ENCODE measurements around the gene HYAL2.
"Not testable (repeated sequence)": the region's sequence is repeated elsewhere in the genome, so short reads cannot be mapped to it uniquely, and the experiment has no call there.

HYAL2 gene

GRCh38 chr3:50294089-50294488 lies 28.5 kb downstream of the HYAL2 start:
- Histone ChIP-seq H3K27ac (ENCODE audit: low read length) (no peak overlapping the region), H3K27me3 (ENCODE audit: low read depth, low read length) (no peaks in the 10 kb centered on the region), H3K36me3 (ENCODE audit: control insufficient read depth in 1 of 2, insufficient read depth in 2 of 2, low read length in 2 of 2) (peaks cover 9 to 15% of the 10 kb centered on the region in 2 donors), H3K4me3 (ENCODE audit: low read depth in 1 of 2, low read length in 2 of 2) (no peak overlapping the region), H3K9me3 (ENCODE audit: control insufficient read depth in 1 of 2, low read length in 2 of 2) (no peaks in the 10 kb centered on the region), H3K4me1 (ENCODE audit: control insufficient read depth in 1 of 2, insufficient read depth in 2 of 2, low read length in 2 of 2) (peaks cover 11 to 37% of the 10 kb centered on the region in 2 donors)

GRCh38 chr3:50293079-50293801 lies 29.3 kb downstream of the HYAL2 start:
- Histone ChIP-seq H3K4me1 (ENCODE audit: control insufficient read depth in 1 of 2, insufficient read depth in 2 of 2, low read length in 2 of 2) (peaks cover 6 to 31% of the 10 kb centered on the region in 2 donors), H3K36me3 (ENCODE audit: control insufficient read depth in 1 of 2, insufficient read depth in 2 of 2, low read length in 2 of 2) (peaks cover 18 to 23% of the 10 kb centered on the region in 2 donors), H3K4me3 (ENCODE audit: low read depth in 1 of 2, low read length in 2 of 2) (peak overlapping the region; percentile 64 to 90), H3K9me3 (ENCODE audit: control insufficient read depth in 1 of 2, low read length in 2 of 2) (no peaks in the 10 kb centered on the region), H3K27ac (ENCODE audit: low read length) (peak overlapping the region; percentile 93), H3K27me3 (ENCODE audit: low read depth, low read length) (no peaks in the 10 kb centered on the region)

GRCh38 chr3:50292159-50293078 lies 30.1 kb downstream of the HYAL2 start, which contains the start of gene IFRD2:
TSS of gene IFRD2 (minus strand) at chr3:50292429. CDS start at chr3:50292274, 155 bp downstream.
- peaks cover 5 to 24% of the 10 kb centered on the region in 2 donors for H3K4me1 ChIP-seq (ENCODE audit: control insufficient read depth in 1 of 2, insufficient read depth in 2 of 2, low read length in 2 of 2)
- H3K27ac ChIP-seq (ENCODE audit: low read length), result peak within 1 kb of the TSS; percentile 93
- H3K36me3 ChIP-seq (ENCODE audit: control insufficient read depth in 1 of 2, insufficient read depth in 2 of 2, low read length in 2 of 2), result peaks cover 26 to 32% of the 10 kb centered on the region in 2 donors
- H3K9me3 ChIP-seq (ENCODE audit: control insufficient read depth in 1 of 2, low read length in 2 of 2), result no peaks in the 10 kb centered on the region
- H3K4me3 ChIP-seq (ENCODE audit: low read depth in 1 of 2, low read length in 2 of 2), result peak within 1 kb of the TSS; percentile 84 to 90
- H3K27me3 ChIP-seq (ENCODE audit: low read depth, low read length), result no peaks in the 10 kb centered on the region

DNA sequence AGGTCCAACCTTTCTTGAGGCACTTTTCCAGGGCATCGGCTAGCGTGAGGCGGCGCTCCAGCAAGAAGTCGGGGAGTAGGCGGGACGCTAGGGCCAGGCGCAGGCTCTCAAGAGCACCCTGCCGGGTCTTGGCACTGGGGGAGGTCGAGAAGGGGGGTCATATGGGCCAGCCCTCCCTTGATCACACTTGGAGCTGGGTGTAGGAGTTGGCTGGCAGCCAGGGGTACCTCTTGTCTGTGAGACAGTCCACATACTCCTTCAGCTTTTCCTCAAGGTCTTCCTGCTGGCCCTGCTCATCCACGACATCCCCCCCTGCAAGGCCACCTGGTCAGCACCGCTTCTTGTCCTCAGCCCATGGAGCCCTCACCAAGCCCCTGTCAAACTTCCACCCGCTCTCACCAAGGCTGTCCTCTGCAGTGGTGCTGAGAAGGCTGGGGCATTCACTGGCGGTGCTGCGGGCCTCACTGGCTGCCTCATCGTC lies 32.3 kb downstream of the HYAL2 start:
- Histone ChIP-seq H3K36me3 (ENCODE audit: control insufficient read depth in 1 of 2, insufficient read depth in 2 of 2, low read length in 2 of 2) (peaks cover 32 to 43% of the 10 kb centered on the region in 2 donors), H3K9me3 (ENCODE audit: control insufficient read depth in 1 of 2, low read length in 2 of 2) (no peaks in the 10 kb centered on the region), H3K4me3 (ENCODE audit: low read depth in 1 of 2, low read length in 2 of 2) (no peak overlapping the region), H3K27ac (ENCODE audit: low read length) (no peak overlapping the region), H3K27me3 (ENCODE audit: low read depth, low read length) (no peaks in the 10 kb centered on the region), H3K4me1 (ENCODE audit: control insufficient read depth in 1 of 2, insufficient read depth in 2 of 2, low read length in 2 of 2) (peaks cover 5 to 24% of the 10 kb centered on the region in 2 donors)

DNA sequence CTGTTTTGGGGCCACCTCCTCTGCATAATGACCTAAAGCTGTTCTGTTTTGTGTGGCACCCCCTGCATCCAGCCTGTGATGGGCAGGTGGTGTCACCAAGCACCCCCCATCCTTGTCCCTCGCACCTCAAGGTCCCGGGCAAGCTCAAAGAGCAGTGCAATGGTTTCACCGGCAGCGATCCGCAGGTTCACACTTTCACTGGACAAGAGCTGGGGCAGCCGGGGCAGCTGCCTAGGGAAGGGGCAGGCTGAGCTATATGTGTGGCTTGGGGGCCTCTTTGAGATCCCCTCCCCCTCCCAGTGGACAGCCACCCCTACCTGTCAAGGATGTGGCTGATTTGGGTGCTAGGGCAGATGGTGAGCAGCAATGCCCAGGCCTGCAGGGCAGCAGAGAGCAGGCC lies 33.4 kb downstream of the HYAL2 start:
- Histone ChIP-seq H3K27ac (ENCODE audit: low read length) (no peak overlapping the region), H3K9me3 (ENCODE audit: control insufficient read depth in 1 of 2, low read length in 2 of 2) (no peaks in the 10 kb centered on the region), H3K27me3 (ENCODE audit: low read depth, low read length) (no peaks in the 10 kb centered on the region), H3K4me3 (ENCODE audit: low read depth in 1 of 2, low read length in 2 of 2) (no peak overlapping the region), H3K4me1 (ENCODE audit: control insufficient read depth in 1 of 2, insufficient read depth in 2 of 2, low read length in 2 of 2) (peaks cover 5 to 24% of the 10 kb centered on the region in 2 donors), H3K36me3 (ENCODE audit: control insufficient read depth in 1 of 2, insufficient read depth in 2 of 2, low read length in 2 of 2) (peaks cover 32 to 43% of the 10 kb centered on the region in 2 donors)

- Histone ChIP-seq H3K4me3 (ENCODE audit: low read depth in 1 of 2, low read length in 2 of 2) (no peak overlapping the region), H3K9me3 (ENCODE audit: control insufficient read depth in 1 of 2, low read length in 2 of 2) (no peaks in the 10 kb centered on the region), H3K27ac (ENCODE audit: low read length) (no peak overlapping the region), H3K36me3 (ENCODE audit: control insufficient read depth in 1 of 2, insufficient read depth in 2 of 2, low read length in 2 of 2) (peaks cover 32 to 43% of the 10 kb centered on the region in 2 donors), H3K27me3 (ENCODE audit: low read depth, low read length) (no peaks in the 10 kb centered on the region), H3K4me1 (ENCODE audit: control insufficient read depth in 1 of 2, insufficient read depth in 2 of 2, low read length in 2 of 2) (peaks cover 5 to 24% of the 10 kb centered on the region in 2 donors)
Observed at GRCh38 chr3:50288387-50289007, 34.0 kb downstream of the HYAL2 start.

DNA sequence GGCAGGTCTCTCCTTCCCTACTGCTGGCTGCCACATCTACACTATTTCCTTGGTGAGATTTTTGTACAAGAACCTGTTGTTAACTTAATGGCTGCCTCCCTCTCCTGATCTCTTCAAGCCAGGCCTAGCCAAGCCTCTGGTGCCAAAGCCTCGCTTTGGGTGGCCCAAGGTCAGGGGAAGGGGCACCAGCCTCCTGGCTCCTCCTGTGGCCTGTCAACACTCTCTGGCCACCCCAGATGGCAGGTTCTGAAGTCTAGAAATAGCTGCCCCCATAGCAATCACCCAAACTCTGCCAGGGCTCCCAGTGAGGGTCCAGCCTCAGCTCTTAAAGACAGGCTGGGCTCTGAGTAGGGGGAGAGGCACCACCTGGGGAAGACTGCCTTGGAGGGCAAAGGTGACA lies 35.3 kb downstream of the HYAL2 start:
- Histone ChIP-seq H3K27me3 (ENCODE audit: low read depth, low read length) (no peaks in the 10 kb centered on the region), H3K4me3 (ENCODE audit: low read depth in 1 of 2, low read length in 2 of 2) (no peak overlapping the region), H3K36me3 (ENCODE audit: control insufficient read depth in 1 of 2, insufficient read depth in 2 of 2, low read length in 2 of 2) (peaks cover 32 to 43% of the 10 kb centered on the region in 2 donors), H3K4me1 (ENCODE audit: control insufficient read depth in 1 of 2, insufficient read depth in 2 of 2, low read length in 2 of 2) (peaks cover 0 to 14% of the 10 kb centered on the region in 2 donors), H3K9me3 (ENCODE audit: control insufficient read depth in 1 of 2, low read length in 2 of 2) (no peaks in the 10 kb centered on the region), H3K27ac (ENCODE audit: low read length) (no peak overlapping the region)

- no peak overlapping the region for H3K27ac ChIP-seq (ENCODE audit: low read length)
- H3K9me3 ChIP-seq (ENCODE audit: control insufficient read depth in 1 of 2, low read length in 2 of 2), result no peaks in the 10 kb centered on the region
Observed at GRCh38 chr3:50286322-50287227, 36.0 kb downstream of the HYAL2 start.

DNA sequence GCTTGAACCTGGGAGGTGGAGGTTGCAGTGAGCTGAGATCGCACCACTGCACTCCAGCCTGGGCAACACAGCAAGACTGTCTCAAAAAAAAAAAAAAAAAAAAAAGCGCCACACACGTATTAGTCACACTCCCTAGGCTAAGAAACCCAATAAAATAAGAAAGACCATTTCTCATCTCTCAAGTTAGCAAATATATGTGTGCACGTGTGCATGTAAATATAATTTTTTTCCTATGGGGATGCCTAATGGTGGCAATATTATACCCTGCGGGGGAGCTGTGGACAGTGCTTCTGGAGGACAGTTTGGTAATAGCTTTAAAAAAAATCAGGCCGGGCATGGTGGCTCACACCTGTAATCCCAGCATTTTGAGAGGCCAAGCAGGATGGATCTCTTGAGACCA lies 38.4 kb downstream of the HYAL2 start:
- peaks cover 23 to 29% of the 10 kb centered on the region in 2 donors for H3K36me3 ChIP-seq (ENCODE audit: control insufficient read depth in 1 of 2, insufficient read depth in 2 of 2, low read length in 2 of 2)
- H3K27me3 ChIP-seq (ENCODE audit: low read depth, low read length); H3K4me3 ChIP-seq (ENCODE audit: low read depth in 1 of 2, low read length in 2 of 2); H3K27ac ChIP-seq (ENCODE audit: low read length); H3K9me3 ChIP-seq (ENCODE audit: control insufficient read depth in 1 of 2, low read length in 2 of 2); H3K4me1 ChIP-seq (ENCODE audit: control insufficient read depth in 1 of 2, insufficient read depth in 2 of 2, low read length in 2 of 2): not testable (repeated sequence)

More at GRCh38 chr3:50286322-50287227, 36.0 kb downstream of the HYAL2 start:
- Histone ChIP-seq H3K27me3 (ENCODE audit: low read depth, low read length) (no peaks in the 10 kb centered on the region), H3K4me3 (ENCODE audit: low read depth in 1 of 2, low read length in 2 of 2) (no peak overlapping the region), H3K4me1 (ENCODE audit: control insufficient read depth in 1 of 2, insufficient read depth in 2 of 2, low read length in 2 of 2) (peaks cover 0 to 12% of the 10 kb centered on the region in 2 donors), H3K36me3 (ENCODE audit: control insufficient read depth in 1 of 2, insufficient read depth in 2 of 2, low read length in 2 of 2) (peaks cover 32 to 43% of the 10 kb centered on the region in 2 donors)

DNA sequence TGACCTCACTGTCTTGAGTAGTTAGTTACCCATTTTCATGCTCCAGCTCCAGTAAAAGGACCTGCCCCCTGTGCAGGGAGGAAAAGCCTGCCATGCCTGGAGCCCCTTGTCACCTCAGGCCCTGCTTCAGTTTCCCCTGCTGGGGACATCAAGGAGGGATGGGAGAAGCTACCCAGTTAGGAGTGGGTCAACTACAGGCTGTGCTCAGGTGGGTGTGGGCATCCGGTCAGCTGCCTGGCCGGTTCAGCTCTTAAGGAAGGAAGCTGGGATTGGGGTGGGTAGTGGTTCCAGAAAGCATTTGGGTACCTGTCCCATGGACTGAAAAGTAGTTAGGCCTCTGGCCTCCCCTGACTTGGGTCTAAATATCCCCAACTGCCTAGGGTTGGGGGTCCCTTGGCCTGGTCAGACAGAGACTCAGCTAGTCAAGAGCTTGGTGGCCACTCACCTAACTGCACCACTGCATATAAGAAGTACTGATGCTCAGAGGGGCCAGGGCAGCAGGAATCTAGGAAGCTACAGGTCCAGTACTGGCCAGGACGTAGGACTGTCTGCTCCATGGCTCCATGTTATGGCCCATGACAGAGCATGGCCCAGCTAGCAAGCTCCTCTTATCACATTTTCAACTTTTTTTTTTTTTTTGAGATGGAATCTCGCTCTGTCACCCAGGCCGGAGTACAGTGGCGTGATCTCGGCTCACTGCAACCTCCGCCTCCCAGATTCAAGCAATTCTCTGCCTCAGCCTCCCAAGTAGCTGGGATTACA lies 43.1 kb downstream of the HYAL2 start:
- H3K4me1 ChIP-seq (ENCODE audit: control insufficient read depth in 1 of 2, insufficient read depth in 2 of 2, low read length in 2 of 2), result peaks cover 0 to 23% of the 10 kb centered on the region in 2 donors
- no peak overlapping the region for H3K4me3 ChIP-seq (ENCODE audit: low read depth in 1 of 2, low read length in 2 of 2)
- H3K27me3 ChIP-seq (ENCODE audit: low read depth, low read length), result peaks cover 4% of the 10 kb centered on the region
- H3K9me3 ChIP-seq (ENCODE audit: control insufficient read depth in 1 of 2, low read length in 2 of 2), result no peaks in the 10 kb centered on the region
- H3K27ac ChIP-seq (ENCODE audit: low read length), result no peak overlapping the region
- peaks cover 0 to 3% of the 10 kb centered on the region in 2 donors for H3K36me3 ChIP-seq (ENCODE audit: control insufficient read depth in 1 of 2, insufficient read depth in 2 of 2, low read length in 2 of 2)

Data from muscle layer of duodenum (tissue), 2 donors.